ENCODE measurements around the gene DEPDC5. TPM values are rescaled to one million over a fixed set of nuclear protein-coding genes. Genes with fewer than 3 reads are reported as not detected.
"Not testable (repeated sequence)": the region's sequence is repeated elsewhere in the genome, so short reads cannot be mapped to it uniquely, and the experiment has no call there.

Gene DEPDC5
- total and polyA plus RNA-seq, 5 donors from 2014 or later, result 4.1 to 57.6 (median 9.7) TPM

GRCh38 chr22:31764785-31765184, 11.0 kb downstream of the DEPDC5 start:
- Histone ChIP-seq H3K27me3 (ENCODE audit: control insufficient read depth, insufficient read depth, low read length) (no peaks in the 10 kb centered on the region), H3K4me1 (ENCODE audit: control insufficient read depth, insufficient read depth, low read length, poor library complexity, severe bottlenecking) (no peaks in the 10 kb centered on the region), H3K4me3 (ENCODE audit: low read depth, low read length) (no peak overlapping the region), H3K36me3 (ENCODE audit: control insufficient read depth, insufficient read depth, low read length) (peaks cover 39% of the 10 kb centered on the region), H3K27ac (ENCODE audit: insufficient read depth, low read length, poor library complexity, severe bottlenecking) (no peak overlapping the region), H3K9me3 (ENCODE audit: control insufficient read depth in 2 of 2, low read length in 2 of 2) (no peaks in the 10 kb centered on the region)
- peaks cover 28% of the 10 kb centered on the region for H3K36me3 Mint-ChIP-seq
- peak overlapping the region in 2 of 3 donors; percentile 12 to 74 for H3K27ac Mint-ChIP-seq
- peaks cover 0 to 5% (median 2%) of the 10 kb centered on the region in 4 donors for H3K4me1 Mint-ChIP-seq
- ATAC-seq (ENCODE audit: low read depth in 2 of 2) (no peak), DNase-seq (no peak)
- no peak overlapping the region for H3K4me3 Mint-ChIP-seq
- H3K9me3 Mint-ChIP-seq, result no peaks in the 10 kb centered on the region
- no peaks in the 10 kb centered on the region for H3K27me3 Mint-ChIP-seq

GRCh38 chr22:31768422-31769059, 14.7 kb downstream of the DEPDC5 start:
- H3K36me3 ChIP-seq (ENCODE audit: control insufficient read depth, insufficient read depth, low read length), result peaks cover 48% of the 10 kb centered on the region
- DNase-seq, result no peak
- H3K4me3 ChIP-seq (ENCODE audit: low read depth, low read length), result no peak overlapping the region
- no peak overlapping the region for H3K4me3 Mint-ChIP-seq
- no peaks in the 10 kb centered on the region for H3K27me3 ChIP-seq (ENCODE audit: control insufficient read depth, insufficient read depth, low read length)
- peaks cover 0 to 3% (median 0%) of the 10 kb centered on the region in 4 donors for H3K4me1 Mint-ChIP-seq
- H3K4me1 ChIP-seq (ENCODE audit: control insufficient read depth, insufficient read depth, low read length, poor library complexity, severe bottlenecking), result no peaks in the 10 kb centered on the region
- peaks cover 23% of the 10 kb centered on the region for H3K36me3 Mint-ChIP-seq
- H3K9me3 Mint-ChIP-seq, result no peaks in the 10 kb centered on the region
- H3K27ac Mint-ChIP-seq, result no peak overlapping the region
- ATAC-seq (ENCODE audit: low read depth in 2 of 2), result no peak
- no peaks in the 10 kb centered on the region for H3K9me3 ChIP-seq (ENCODE audit: control insufficient read depth in 2 of 2, low read length in 2 of 2)
- no peaks in the 10 kb centered on the region for H3K27me3 Mint-ChIP-seq
- H3K27ac ChIP-seq (ENCODE audit: insufficient read depth, low read length, poor library complexity, severe bottlenecking), result no peak overlapping the region

GRCh38 chr22:31773416-31773815, 19.6 kb downstream of the DEPDC5 start:
- no peaks in the 10 kb centered on the region for H3K4me1 ChIP-seq (ENCODE audit: control insufficient read depth, insufficient read depth, low read length, poor library complexity, severe bottlenecking)
- DNase-seq (no peak), ATAC-seq (ENCODE audit: low read depth in 2 of 2) (no peak)
- no peak overlapping the region for H3K27ac ChIP-seq (ENCODE audit: insufficient read depth, low read length, poor library complexity, severe bottlenecking)
- no peaks in the 10 kb centered on the region for H3K4me1 Mint-ChIP-seq
- peak overlapping the region in 1 of 3 donors; percentile 54 for H3K27ac Mint-ChIP-seq
- no peaks in the 10 kb centered on the region for H3K9me3 Mint-ChIP-seq
- H3K9me3 ChIP-seq (ENCODE audit: control insufficient read depth in 2 of 2, low read length in 2 of 2), result no peaks in the 10 kb centered on the region
- H3K27me3 ChIP-seq (ENCODE audit: control insufficient read depth, insufficient read depth, low read length), result no peaks in the 10 kb centered on the region
- H3K4me3 Mint-ChIP-seq, result no peak overlapping the region
- peaks cover 17% of the 10 kb centered on the region for H3K36me3 Mint-ChIP-seq
- no peaks in the 10 kb centered on the region for H3K27me3 Mint-ChIP-seq
- H3K36me3 ChIP-seq (ENCODE audit: control insufficient read depth, insufficient read depth, low read length), result peaks cover 33% of the 10 kb centered on the region
- H3K4me3 ChIP-seq (ENCODE audit: low read depth, low read length), result no peak overlapping the region

GRCh38 chr22:31776231-31776630, 22.4 kb downstream of the DEPDC5 start:
- Mint-ChIP-seq H3K36me3 (peaks cover 34% of the 10 kb centered on the region), H3K27me3 (no peaks in the 10 kb centered on the region), H3K27ac (no peak overlapping the region), H3K9me3 (no peaks in the 10 kb centered on the region), H3K4me3 (no peak overlapping the region), H3K4me1 (peaks cover 0 to 5% (median 2%) of the 10 kb centered on the region in 4 donors)
- Histone ChIP-seq H3K4me3 (ENCODE audit: low read depth, low read length) (no peak overlapping the region), H3K36me3 (ENCODE audit: control insufficient read depth, insufficient read depth, low read length) (peaks cover 50% of the 10 kb centered on the region), H3K4me1 (ENCODE audit: control insufficient read depth, insufficient read depth, low read length, poor library complexity, severe bottlenecking) (no peaks in the 10 kb centered on the region), H3K27ac (ENCODE audit: insufficient read depth, low read length, poor library complexity, severe bottlenecking) (no peak overlapping the region), H3K9me3 (ENCODE audit: control insufficient read depth in 2 of 2, low read length in 2 of 2) (no peaks in the 10 kb centered on the region), H3K27me3 (ENCODE audit: control insufficient read depth, insufficient read depth, low read length) (no peaks in the 10 kb centered on the region)
- DNase-seq (no peak), ATAC-seq (ENCODE audit: low read depth in 2 of 2) (no peak)

GRCh38 chr22:31789803-31790202, 36.0 kb downstream of the DEPDC5 start:
- no peak for DNase-seq
- no peak overlapping the region for H3K4me3 ChIP-seq (ENCODE audit: low read depth, low read length)
- no peaks in the 10 kb centered on the region for H3K9me3 ChIP-seq (ENCODE audit: control insufficient read depth in 2 of 2, low read length in 2 of 2)
- peaks cover 14% of the 10 kb centered on the region for H3K36me3 Mint-ChIP-seq
- no peak overlapping the region for H3K4me3 Mint-ChIP-seq
- H3K27ac Mint-ChIP-seq, result no peak overlapping the region
- ATAC-seq (ENCODE audit: low read depth in 2 of 2), result no peak
- no peaks in the 10 kb centered on the region for H3K9me3 Mint-ChIP-seq
- no peaks in the 10 kb centered on the region for H3K27me3 Mint-ChIP-seq
- no peaks in the 10 kb centered on the region for H3K4me1 ChIP-seq (ENCODE audit: control insufficient read depth, insufficient read depth, low read length, poor library complexity, severe bottlenecking)
- no peaks in the 10 kb centered on the region for H3K27me3 ChIP-seq (ENCODE audit: control insufficient read depth, insufficient read depth, low read length)
- H3K27ac ChIP-seq (ENCODE audit: insufficient read depth, low read length, poor library complexity, severe bottlenecking), result no peak overlapping the region
- H3K36me3 ChIP-seq (ENCODE audit: control insufficient read depth, insufficient read depth, low read length), result peaks cover 16% of the 10 kb centered on the region
- H3K4me1 Mint-ChIP-seq, result peaks cover 0 to 5% (median 2%) of the 10 kb centered on the region in 4 donors

GRCh38 chr22:31790240-31790639, 36.4 kb downstream of the DEPDC5 start:
- H3K9me3 ChIP-seq (ENCODE audit: control insufficient read depth in 2 of 2, low read length in 2 of 2), result no peaks in the 10 kb centered on the region
- no peak for DNase-seq
- no peaks in the 10 kb centered on the region for H3K27me3 ChIP-seq (ENCODE audit: control insufficient read depth, insufficient read depth, low read length)
- Mint-ChIP-seq H3K4me1 (peaks cover 0 to 5% (median 2%) of the 10 kb centered on the region in 4 donors), H3K27ac (no peak overlapping the region), H3K9me3 (no peaks in the 10 kb centered on the region), H3K4me3 (no peak overlapping the region), H3K36me3 (peaks cover 11% of the 10 kb centered on the region), H3K27me3 (no peaks in the 10 kb centered on the region)
- no peak overlapping the region for H3K27ac ChIP-seq (ENCODE audit: insufficient read depth, low read length, poor library complexity, severe bottlenecking)
- no peak overlapping the region for H3K4me3 ChIP-seq (ENCODE audit: low read depth, low read length)
- no peak for ATAC-seq (ENCODE audit: low read depth in 2 of 2)
- peaks cover 12% of the 10 kb centered on the region for H3K36me3 ChIP-seq (ENCODE audit: control insufficient read depth, insufficient read depth, low read length)
- no peaks in the 10 kb centered on the region for H3K4me1 ChIP-seq (ENCODE audit: control insufficient read depth, insufficient read depth, low read length, poor library complexity, severe bottlenecking)

GRCh38 chr22:31799358-31799757, 45.5 kb downstream of the DEPDC5 start:
- H3K4me1 ChIP-seq (ENCODE audit: control insufficient read depth, insufficient read depth, low read length, poor library complexity, severe bottlenecking); H3K4me1 Mint-ChIP-seq; H3K9me3 ChIP-seq (ENCODE audit: control insufficient read depth in 2 of 2, low read length in 2 of 2); H3K4me3 ChIP-seq (ENCODE audit: low read depth, low read length); H3K4me3 Mint-ChIP-seq; ATAC-seq (ENCODE audit: low read depth in 2 of 2); H3K27ac ChIP-seq (ENCODE audit: insufficient read depth, low read length, poor library complexity, severe bottlenecking); H3K27ac Mint-ChIP-seq; H3K27me3 Mint-ChIP-seq; H3K9me3 Mint-ChIP-seq; H3K27me3 ChIP-seq (ENCODE audit: control insufficient read depth, insufficient read depth, low read length); DNase-seq: not testable (repeated sequence)
- H3K36me3 Mint-ChIP-seq, result peaks cover 33% of the 10 kb centered on the region
- H3K36me3 ChIP-seq (ENCODE audit: control insufficient read depth, insufficient read depth, low read length), result peaks cover 50% of the 10 kb centered on the region

GRCh38 chr22:31800065-31800464, 46.2 kb downstream of the DEPDC5 start:
- ATAC-seq (ENCODE audit: low read depth in 2 of 2) (no peak), DNase-seq (no peak)
- H3K9me3 ChIP-seq (ENCODE audit: control insufficient read depth in 2 of 2, low read length in 2 of 2), result no peaks in the 10 kb centered on the region
- no peaks in the 10 kb centered on the region for H3K4me1 ChIP-seq (ENCODE audit: control insufficient read depth, insufficient read depth, low read length, poor library complexity, severe bottlenecking)
- no peak overlapping the region for H3K4me3 ChIP-seq (ENCODE audit: low read depth, low read length)
- H3K36me3 Mint-ChIP-seq, result peaks cover 37% of the 10 kb centered on the region
- no peak overlapping the region for H3K27ac Mint-ChIP-seq
- no peaks in the 10 kb centered on the region for H3K9me3 Mint-ChIP-seq
- peaks cover 57% of the 10 kb centered on the region for H3K36me3 ChIP-seq (ENCODE audit: control insufficient read depth, insufficient read depth, low read length)
- no peak overlapping the region for H3K27ac ChIP-seq (ENCODE audit: insufficient read depth, low read length, poor library complexity, severe bottlenecking)
- H3K4me1 Mint-ChIP-seq, result no peaks in the 10 kb centered on the region
- no peaks in the 10 kb centered on the region for H3K27me3 ChIP-seq (ENCODE audit: control insufficient read depth, insufficient read depth, low read length)
- H3K4me3 Mint-ChIP-seq, result no peak overlapping the region
- H3K27me3 Mint-ChIP-seq, result no peaks in the 10 kb centered on the region
